ENCODE results near the gene GCNT3.

Gene GCNT3

GRCh38 chr15:59611276-59612260 is at the start of gene GCNT3:
TSS of gene GCNT3 (plus strand) at chr15:59611783. CDS start at chr15:59618239, 6,456 bp downstream.
- FAIRE-seq: no peak
- DNase-seq (ENCODE audit: insufficient read length, low spot score): no peak

DNA sequence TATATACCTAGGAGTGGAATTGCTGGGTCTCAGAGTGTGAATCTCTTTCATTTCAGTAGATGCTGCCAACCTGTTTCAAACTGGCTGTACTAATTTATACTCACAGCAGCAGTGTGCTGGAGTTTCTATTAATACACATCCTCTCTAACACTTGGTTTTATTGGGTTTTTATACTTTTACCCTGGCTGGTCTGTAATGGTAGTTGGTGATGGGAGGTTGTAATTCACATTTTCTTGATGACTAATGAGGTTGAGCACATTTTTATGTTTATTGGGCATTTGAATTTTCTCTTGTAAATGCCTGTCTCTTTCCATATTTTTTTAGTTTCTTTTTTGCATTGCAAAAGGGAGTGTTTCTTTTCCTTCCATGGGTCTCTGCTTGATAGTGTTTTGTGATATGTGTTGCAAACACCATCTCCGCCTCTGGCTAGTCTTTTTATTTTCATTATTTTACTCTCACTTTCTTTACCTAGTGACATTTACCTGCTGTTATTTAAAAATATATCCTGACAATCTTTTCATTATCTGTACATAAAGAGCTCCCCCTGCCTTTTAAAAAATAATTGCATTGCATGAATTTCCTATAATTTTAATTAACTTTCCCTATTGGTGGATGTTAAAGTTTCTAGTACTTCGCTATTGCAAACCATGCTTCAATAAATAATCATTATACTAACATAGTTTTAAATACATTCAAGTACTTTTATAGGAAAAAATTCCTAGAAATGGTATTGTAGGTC is 49.0 kb upstream of the GCNT3 start:
- FAIRE-seq: no peak
- no peak for DNase-seq (ENCODE audit: insufficient read length, low spot score)

DNA sequence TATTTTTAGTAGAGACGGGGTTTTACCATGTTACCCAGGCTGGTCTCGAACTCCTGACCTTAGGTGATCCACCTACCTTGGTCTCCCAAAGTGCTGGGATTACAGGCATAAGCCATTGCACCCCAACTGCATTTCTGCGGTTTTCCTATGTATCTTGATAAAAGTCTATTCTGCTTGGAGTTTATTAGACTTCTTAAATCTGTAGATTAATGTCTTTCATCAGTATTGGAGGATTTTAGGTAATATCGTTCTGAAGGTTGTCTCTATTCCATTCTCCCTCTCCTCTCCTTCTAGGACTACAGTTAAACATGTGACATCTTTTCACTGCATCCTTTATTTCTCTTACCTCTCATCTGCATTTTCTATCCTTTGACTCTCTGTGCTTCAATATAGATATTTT is 46.3 kb upstream of the GCNT3 start:
- DNase-seq (ENCODE audit: insufficient read length, low spot score) (no peak), FAIRE-seq (no peak)

GRCh38 chr15:59567324-59567723 is 44.3 kb upstream of the GCNT3 start:
- FAIRE-seq: no peak

GRCh38 chr15:59569477-59569876 is 42.1 kb upstream of the GCNT3 start:
- no peak for FAIRE-seq
- no peak for DNase-seq (ENCODE audit: insufficient read length, low spot score)

More at GRCh38 chr15:59567324-59567723, 44.3 kb upstream of the GCNT3 start:
- no peak for DNase-seq (ENCODE audit: insufficient read length, low spot score)

- no peak for DNase-seq (ENCODE audit: insufficient read length, low spot score)
- no peak for FAIRE-seq
Observed at GRCh38 chr15:59570315-59570714, 41.3 kb upstream of the GCNT3 start.

GRCh38 chr15:59571606-59572005 is 40.0 kb upstream of the GCNT3 start:
- FAIRE-seq (no peak), DNase-seq (ENCODE audit: insufficient read length, low spot score) (no peak)

DNA sequence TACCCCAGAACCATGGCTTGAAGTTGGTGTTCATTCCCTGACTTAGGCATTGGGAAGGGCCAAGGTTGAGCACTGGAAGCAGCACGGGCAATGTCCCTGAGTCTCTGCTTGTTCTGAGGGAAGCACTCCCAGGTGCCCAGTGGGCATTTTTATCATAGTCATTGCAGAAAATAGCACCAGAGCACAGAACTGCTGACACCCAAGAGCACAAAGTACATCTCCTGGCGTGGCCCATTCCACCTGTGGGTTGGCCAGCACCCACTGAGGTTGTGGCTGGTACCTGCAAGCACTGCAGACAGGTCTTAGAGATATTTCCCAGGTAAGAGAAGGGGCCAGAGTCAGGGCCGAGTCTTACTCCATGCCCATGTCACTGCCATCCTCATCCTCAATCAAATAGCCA is 28.5 kb upstream of the GCNT3 start:
- FAIRE-seq (no peak), DNase-seq (ENCODE audit: insufficient read length, low spot score) (no peak)

GRCh38 chr15:59587085-59587826 is 24.3 kb upstream of the GCNT3 start:
- DNase-seq (ENCODE audit: insufficient read length, low spot score) (no peak), FAIRE-seq (no peak)

DNA sequence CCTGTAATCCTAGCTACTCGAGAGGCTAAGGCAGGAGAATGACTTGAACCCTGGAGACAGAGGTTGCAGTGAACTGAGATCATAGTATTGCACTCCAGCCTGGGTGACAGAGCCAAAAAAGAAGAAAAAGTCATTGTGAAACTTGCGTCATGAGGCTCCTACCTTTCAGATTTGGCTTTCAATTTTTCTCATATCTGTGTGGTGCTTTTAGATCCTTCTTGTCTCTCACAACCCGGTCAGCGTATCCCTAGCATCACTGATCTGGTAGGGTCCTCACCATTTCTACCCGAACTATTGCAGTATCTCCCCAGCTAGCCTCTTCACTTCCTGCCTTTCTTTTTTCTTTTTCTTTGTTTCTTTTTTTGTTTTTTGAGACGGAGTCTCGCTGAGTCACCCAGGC is 21.6 kb upstream of the GCNT3 start:
- no peak for FAIRE-seq

DNA sequence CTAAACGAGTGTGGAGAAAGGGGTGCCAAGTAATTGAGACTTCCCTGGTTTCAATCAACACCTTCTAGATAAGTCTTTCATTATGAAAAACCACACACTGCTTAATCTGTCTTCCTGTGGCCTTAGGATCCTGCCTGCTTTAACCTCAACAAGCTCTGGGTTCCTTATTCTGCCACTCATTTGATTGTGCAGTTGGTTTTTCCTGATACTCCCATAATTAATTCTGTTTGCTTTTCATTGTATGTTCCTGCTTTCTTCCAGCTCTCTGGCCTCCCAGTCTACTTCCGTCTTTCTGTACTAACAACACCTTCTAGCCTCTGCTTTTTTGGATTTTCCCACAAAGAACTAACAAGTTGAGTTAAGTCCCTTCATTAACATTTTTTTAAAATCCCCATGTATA is 20.2 kb upstream of the GCNT3 start:
- DNase-seq (ENCODE audit: insufficient read length, low spot score) (no peak), FAIRE-seq (no peak)

More for the DNA sequence above, 21.6 kb upstream of the GCNT3 start:
- no peak for DNase-seq (ENCODE audit: insufficient read length, low spot score)

- DNase-seq (ENCODE audit: insufficient read length, low spot score): no peak
- FAIRE-seq: no peak
Observed at GRCh38 chr15:59594493-59594942, 17.1 kb upstream of the GCNT3 start.

DNA sequence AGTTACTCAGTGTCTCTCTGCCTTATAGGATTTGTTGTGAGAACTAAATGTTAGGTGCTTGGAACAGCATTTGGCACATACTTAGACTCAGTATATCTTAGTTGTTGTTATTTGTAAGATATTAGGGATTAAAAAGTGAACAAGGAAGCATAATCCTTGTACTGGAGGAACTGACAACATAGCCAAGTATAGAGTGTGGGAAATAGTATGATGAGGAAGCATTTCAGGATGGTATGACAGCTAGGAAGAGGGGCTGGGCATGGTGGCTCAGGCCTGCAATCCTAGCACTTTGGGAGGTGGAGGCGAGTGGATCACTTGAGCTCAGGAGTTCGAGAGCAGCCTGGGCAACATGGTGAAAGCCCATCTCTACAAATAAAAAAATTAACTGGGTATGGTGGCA is 16.6 kb upstream of the GCNT3 start:
- FAIRE-seq: no peak
- no peak for DNase-seq (ENCODE audit: insufficient read length, low spot score)

DNA sequence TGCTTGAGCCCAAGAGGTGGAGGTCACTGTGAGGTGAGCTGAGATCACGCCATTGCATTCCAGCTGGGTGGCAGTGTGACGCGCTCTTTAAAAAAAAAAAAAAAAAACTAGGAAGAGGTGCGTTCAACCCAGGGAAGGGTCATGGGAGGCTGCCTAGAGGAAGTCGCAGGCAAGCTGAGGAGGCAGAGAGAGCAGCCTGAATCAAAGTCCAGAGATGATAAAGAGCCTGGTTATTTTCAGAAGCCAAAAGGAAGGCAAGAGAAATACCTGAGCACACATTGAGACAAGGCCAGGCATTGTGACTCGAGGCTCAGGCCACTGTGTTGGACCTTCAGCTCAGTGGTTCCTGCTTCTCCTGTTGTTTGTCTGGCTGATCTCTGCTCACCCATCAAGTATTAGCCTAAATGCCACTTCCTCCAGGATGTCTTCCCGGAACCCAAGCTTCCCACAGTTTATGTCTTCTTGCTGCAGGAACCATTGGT is 16.1 kb upstream of the GCNT3 start:
- FAIRE-seq (no peak), DNase-seq (ENCODE audit: insufficient read length, low spot score) (no peak)

- no peak for FAIRE-seq
Observed at GRCh38 chr15:59596640-59597039, 14.9 kb upstream of the GCNT3 start.

GRCh38 chr15:59598461-59598860 is 13.1 kb upstream of the GCNT3 start:
- FAIRE-seq (no peak), DNase-seq (ENCODE audit: insufficient read length, low spot score) (no peak)

More at GRCh38 chr15:59596640-59597039, 14.9 kb upstream of the GCNT3 start:
- DNase-seq (ENCODE audit: insufficient read length, low spot score): no peak

- DNase-seq (ENCODE audit: insufficient read length, low spot score) (no peak), FAIRE-seq (no peak)
Observed at GRCh38 chr15:59605994-59606393, 5.6 kb upstream of the GCNT3 start.

DNA sequence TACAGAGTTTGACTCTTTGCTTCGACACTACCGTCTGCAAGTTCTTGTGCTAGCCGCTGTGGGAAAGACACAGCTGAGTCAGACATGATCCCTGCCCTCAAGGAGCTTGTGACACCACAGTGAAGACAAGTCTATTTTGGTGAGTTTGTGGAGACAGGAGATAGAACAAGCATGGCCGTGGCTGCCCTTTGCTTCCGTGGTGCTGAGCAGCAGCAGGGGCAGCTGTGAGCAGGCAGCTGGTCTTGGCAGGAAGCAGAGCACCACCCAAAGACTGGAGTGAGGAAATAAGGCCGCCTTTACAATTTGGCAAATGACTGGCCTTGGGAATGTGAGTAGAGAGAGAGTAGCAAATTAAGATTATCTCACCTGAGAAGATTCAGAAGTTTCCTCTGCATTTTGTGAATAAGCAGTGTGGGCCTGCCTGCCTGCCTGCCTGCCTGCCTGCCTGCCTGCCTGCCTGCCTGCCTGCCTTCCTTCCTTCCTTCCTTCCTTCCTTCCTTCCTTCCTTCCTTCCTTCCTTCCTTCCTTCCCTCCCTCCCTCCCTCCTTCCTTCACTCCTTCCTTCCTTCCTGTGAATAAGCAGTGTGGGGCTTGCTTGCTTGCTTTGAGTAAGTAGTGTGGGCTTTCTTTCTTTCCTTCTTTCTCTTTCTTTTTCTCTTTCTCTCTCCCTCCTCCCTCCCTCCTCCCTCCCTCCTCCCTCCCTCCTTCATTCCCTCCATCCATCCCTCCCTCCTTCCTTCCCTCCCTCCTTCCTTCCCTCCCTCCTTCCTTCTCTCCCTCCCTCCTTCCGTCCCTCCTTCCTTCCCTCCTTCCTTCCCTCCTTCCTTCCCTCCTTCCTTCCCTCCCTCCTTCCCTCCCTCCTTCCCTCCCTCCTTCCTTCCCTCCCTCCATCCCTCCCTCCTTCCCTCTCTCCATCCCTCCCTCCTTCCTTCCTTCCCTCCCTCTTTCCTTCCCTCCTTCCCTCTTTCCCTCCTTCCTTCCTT is 1.6 kb upstream of the GCNT3 start:
- DNase-seq (ENCODE audit: insufficient read length, low spot score): no peak
- no peak for FAIRE-seq

DNA sequence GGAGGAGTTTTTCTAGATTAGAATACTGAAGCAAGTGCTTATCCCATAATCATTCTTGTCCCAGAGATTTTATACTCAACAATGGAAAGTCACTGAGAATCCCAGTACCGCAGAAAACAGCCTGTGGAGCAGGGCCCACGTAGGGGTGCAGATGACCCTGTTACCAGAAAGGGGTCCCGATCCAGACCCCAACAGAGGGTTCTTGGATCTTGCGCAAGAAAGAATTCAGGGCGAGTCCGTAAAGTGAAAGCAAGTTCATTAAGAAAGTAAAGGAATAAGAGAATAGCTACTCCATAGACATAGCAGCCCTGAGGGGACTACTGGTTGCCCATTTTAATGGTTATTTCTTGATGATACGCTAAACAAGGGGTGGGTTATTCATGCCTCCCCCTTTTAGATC is 2.6 kb downstream of the GCNT3 start:
- FAIRE-seq: no peak
- no peak for DNase-seq (ENCODE audit: insufficient read length, low spot score)

DNA sequence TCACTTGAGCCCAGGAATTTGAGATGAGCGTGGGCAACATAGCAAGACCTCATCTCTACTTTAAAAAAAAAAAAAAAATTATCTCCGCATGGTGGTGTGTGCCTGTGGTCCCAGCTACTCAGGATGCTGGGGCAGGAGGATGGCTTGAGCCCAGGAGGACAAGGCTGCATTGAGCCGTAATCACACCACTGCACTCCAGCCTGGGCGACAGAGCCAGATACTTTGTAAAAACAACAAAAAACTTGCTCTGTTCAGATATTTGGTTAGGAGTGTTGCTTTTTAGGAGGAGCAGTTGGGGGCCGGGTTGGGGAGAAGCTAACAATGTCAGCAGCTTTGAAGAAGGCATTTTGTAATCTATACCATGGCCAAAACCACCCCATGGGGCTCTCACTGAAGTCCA is 4.1 kb downstream of the GCNT3 start:
- DNase-seq (ENCODE audit: insufficient read length, low spot score) (no peak), FAIRE-seq (no peak)

All from HTR-8/SVneo (cell line).